Mesenteric fat pad (tissue), 1 donor: ENCODE data around the gene STIM1. TPM values are rescaled to one million over a fixed set of nuclear protein-coding genes. Genes with fewer than 3 reads are reported as not detected.
"Not testable (repeated sequence)": the region's sequence is repeated elsewhere in the genome, so short reads cannot be mapped to it uniquely, and the experiment has no call there.

Experiments
- DNase-seq: peaks from one replicate; pipeline ENCODE4 v3.0.0-alpha.2; 2020; ENCODE audit warnings: low spot score
- total RNA-seq: library from RNA; stranded (reverse); fragmentation: NEBNext Ultra II Directional; extraction: Animal tissue kit (Norgen Biotek cat#: 25700); gene quantifications from one replicate; pipeline ENCODE4 v1.2.1, GENCODE V29; 2021
- donor health status: DM: yes; HTN: yes; CAD: no.

Gene STIM1
- total RNA-seq, 1 donor from 2014 or later, result 125 TPM

GRCh38 chr11:3971756-3972404, 116.4 kb downstream of the STIM1 start:
- no peak for DNase-seq

DNA sequence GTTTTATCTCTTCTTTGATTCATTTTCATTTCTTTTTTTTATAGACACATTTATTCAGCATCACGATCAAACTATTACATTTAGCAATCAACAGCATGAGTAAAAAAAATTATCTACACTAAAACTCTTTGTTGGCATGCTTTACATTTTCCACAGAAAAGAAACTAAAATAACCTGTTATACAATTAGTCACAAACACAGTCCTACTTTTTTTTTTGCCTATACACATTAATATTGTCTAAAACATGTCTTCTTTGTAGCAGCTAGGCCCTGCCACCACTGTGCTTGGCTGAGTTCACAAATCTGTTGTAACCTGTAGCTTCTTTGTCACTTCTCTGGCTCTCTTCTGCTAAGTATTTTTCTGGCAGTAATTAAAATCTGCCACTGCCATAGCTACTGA, 117.0 kb downstream of the STIM1 start:
- DNase-seq, result no peak

- DNase-seq, result no peak
These were observed 121.6 kb downstream of the STIM1 start for GRCh38 chr11:3977078-3977477.

- no peak for DNase-seq
These were observed 125.7 kb downstream of the STIM1 start for GRCh38 chr11:3981084-3981633.

DNA sequence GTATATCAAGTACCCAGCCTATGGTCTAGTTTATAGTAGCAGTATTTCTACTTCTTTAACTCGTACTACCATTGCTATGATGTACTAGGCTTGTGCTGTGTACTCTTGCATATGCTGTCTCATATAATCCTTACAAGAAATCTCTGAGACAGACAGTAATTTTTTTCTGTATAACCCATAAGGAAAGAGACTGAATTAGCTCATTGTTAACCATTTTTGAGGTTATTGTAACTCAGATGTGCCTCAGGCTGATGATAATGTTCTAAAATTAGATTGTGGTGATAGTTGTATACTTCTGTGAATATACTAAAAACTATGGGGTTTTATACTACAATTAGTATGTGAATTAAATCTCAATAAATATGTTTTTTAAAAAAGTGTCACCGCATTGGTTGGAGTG, 127.0 kb downstream of the STIM1 start:
- DNase-seq, result no peak

DNA sequence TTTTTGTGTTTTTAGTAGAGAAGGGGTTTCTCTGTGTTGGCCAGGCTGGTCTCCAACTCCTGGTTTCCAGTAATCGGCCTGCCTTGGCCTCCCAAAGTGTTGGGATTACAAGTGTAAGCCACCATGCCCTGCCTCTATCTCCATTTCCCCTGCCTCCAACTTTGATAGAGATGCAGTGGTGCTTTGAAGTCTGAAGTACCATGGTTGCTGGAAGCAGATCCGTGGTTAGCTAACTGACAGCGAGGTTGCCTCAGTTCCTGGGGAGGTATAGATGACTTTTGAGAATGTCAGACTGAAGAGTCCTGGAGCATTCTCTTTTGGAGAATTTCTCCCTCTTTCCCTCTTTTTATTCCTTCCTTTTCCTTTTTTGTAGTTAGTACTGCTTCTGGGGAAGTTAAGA, 127.6 kb downstream of the STIM1 start:
- no peak for DNase-seq

DNA sequence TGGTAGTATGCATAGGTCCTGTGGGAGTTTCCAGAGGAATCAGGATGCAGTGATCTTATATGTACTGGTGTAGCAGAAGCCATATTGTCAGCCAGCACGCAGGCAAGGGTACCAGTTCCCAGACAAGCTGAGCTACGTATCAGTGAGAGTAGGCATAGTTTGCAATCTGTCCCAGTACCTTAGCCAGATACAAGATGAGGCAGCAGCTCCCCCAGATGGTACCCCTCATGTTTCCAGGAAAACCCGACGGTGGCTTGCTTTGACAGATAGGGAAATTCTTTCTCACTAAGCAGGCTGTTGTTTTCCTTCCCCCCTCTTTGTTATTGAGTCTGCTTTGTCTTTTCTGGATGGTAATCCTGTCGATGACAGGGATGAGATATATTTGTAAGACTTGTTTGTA, 129.4 kb downstream of the STIM1 start:
- no peak for DNase-seq

DNA sequence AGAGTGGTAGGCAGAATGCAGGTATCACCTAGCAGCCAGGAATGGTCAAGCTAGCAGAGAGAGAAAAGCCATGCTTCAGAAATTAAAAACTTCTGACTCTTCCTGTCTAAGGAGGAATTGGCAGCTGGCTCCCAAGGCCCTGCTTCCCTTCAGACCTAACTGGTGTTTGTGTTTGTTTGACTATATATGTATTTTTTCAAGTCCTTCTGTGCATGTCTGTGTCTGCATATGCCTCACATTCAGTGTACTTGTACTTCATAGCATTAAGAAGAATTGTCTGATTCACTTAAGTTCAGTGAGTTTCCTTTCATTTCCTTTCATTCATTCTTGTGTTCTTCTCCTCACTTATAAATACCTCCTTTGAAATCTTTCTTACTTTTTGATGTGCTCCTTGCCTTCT, 130.2 kb downstream of the STIM1 start:
- DNase-seq, result no peak

GRCh38 chr11:3986301-3986700, 130.8 kb downstream of the STIM1 start:
- DNase-seq, result no peak

- DNase-seq, result no peak
These were observed 133.9 kb downstream of the STIM1 start for GRCh38 chr11:3989276-3989920.

- no peak for DNase-seq
These were observed 134.4 kb downstream of the STIM1 start for GRCh38 chr11:3989921-3990290.

GRCh38 chr11:3990406-3990805, 134.9 kb downstream of the STIM1 start:
- DNase-seq, result no peak

DNA sequence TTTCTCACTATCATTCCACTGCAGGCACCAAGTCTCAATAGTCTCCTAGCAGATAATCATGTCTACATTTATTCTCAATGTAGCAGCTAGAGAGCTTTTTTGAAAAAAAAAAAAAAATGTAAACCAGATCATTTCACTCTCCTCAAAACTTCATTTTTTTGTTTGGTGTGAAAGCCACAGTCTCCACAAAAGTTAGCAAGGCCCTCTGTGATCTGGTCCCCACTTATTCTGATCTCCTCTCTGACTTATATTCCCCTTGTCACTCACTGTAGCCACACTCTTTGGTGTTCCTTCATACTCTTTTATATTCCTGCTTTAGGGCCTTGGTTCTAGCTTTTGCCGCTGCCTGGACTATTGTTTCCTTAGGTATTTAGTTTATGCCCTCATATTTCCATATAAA, 137.5 kb downstream of the STIM1 start:
- no peak for DNase-seq

DNA sequence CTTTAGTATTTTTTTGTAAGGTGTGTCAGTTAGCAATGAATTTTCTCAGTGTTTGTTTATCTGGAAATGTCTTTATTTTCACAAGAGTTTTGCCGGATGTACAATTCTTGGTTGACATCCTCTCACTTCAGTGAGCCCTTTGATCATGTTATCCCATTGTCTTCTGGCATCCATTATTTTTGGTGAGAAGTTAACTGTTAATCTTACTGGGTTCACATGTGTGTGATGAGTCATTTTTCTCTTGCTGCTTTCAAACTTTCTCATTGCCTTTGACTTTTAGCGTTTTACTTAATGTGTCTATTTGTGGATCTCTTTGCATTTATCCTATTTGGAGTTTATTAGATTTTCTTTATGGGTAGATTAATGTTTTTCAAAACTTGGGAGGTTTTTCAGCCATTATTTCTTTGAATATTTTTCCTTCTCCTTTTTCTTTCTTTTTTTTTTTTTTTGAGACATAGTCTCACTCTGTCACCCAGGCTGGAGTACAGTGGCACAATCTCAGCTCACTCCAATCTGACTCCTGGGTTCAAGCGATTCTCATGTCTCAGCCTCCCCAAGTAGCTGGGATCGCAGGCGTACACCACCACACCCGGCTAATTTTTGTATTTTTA, 138.7 kb downstream of the STIM1 start:
- DNase-seq, result no peak

DNA sequence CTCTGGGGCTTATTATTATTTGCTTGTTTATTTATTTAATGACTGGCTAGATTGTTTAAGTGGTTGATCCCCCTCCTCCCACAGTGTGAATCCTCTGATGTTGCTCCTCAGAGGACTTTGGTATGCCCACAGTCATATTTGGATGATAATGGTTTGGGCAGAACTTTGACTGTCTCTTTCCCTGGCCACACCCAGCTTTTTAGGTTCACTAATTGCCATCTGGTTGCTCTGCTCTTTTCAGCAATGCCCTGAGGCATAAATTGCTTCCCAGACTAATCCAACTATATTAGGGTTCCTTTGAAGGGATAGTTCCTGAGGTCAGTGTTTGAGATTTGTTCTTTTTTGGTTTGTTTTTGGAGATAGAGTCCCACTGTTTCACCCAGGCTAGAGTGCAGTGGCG, 139.8 kb downstream of the STIM1 start:
- DNase-seq, result no peak

GRCh38 chr11:3995949-3996554, 140.6 kb downstream of the STIM1 start:
- no peak for DNase-seq

DNA sequence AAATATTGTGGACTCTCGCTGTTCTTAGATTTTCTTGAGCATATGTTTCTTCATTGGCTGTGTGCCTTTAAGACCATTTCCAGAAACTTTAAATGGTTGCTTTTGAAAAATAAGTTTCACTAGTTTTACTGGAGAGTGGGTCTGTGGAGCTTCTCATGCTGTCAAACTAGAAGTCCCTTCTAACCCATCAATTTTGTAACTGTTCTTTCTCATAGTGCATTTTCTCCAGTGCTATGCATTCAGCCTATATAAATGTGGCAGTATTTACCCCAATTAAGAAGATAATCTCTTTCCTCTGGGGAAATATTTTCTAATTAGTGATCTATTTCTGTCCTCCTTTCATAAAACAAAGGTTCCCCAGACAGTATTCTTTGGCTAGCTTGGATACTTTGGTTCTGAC, 141.2 kb downstream of the STIM1 start:
- DNase-seq, result no peak

GRCh38 chr11:4004753-4005152, 149.3 kb downstream of the STIM1 start:
- not testable (repeated sequence) for DNase-seq

- DNase-seq, result no peak
These were observed 151.6 kb downstream of the STIM1 start for GRCh38 chr11:4006946-4007680.

GRCh38 chr11:4008116-4008515, 152.7 kb downstream of the STIM1 start:
- no peak for DNase-seq

DNA sequence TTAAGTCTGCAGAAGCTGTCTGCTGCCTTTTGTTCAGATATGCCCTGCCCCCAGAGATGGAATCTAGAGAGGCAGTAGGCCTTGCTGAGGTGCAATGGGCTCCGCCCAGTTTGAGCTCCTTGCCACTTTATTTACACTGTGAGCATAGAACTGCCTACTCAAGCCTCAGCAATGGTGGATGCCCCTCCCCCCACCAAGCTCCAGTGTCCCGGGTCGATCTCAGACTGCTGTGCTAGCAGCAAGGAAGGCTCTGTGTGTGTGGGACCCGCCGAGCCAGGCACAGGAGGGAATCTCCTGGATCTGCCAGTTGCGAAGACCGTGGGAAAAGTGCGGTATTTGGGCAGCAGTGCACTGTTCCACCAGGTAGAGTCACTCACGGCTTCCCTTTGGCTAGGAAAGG, 161.1 kb downstream of the STIM1 start:
- not testable (repeated sequence) for DNase-seq
